PC-9 (cell line): ENCODE measurements around the gene ZRANB1. TPM values are rescaled to one million over a fixed set of nuclear protein-coding genes. Genes with fewer than 3 reads are reported as not detected.

ENCODE experiments used
- BruUV-seq: library from RNA; stranded (reverse); fragments of 400-500 nt; replicated peaks from 2 replicates; lab custom pipeline; 2021; lab: Mats Ljungman, UMichigan
- CTCF ChIA-PET: fragments of 300-600 bp; sonication (Branson Sonifier 250); formaldehyde crosslinking; loops from one replicate; lab custom pipeline; 2022; ENCODE audit warnings: antibody characterized with exemption; lab: Charles Lee
- POLR2A ChIA-PET: fragments of 300-600 bp; sonication (Branson Sonifier 250); formaldehyde crosslinking; loops from one replicate; lab custom pipeline; 2022; ENCODE audit warnings: antibody characterized with exemption; ENCODE audit not compliant: unreplicated experiment; lab: Charles Lee
- DNase-seq, 2 experiments: peaks; one replicate each; pipeline versions ENCODE4 v3.0.0 to v3.0.0-alpha.2; 2015 to 2022; ENCODE audit warnings: mixed read lengths in 1 of 2
- H2AFZ ChIP-seq: fragments of 200-600 bp; sonication (generic); 2 replicates; pipeline ENCODE4 v1.8.1; 2017; ENCODE audit warnings: antibody characterized with exemption
- H3F3A ChIP-seq: fragments of 200-600 bp; sonication (generic); 2 replicates; pipeline ENCODE4 v1.8.1; 2017; ENCODE audit warnings: antibody characterized with exemption, mild to moderate bottlenecking, low read depth; ENCODE audit not compliant: insufficient read depth
- H3K27ac ChIP-seq: fragments of 200-600 bp; sonication (generic); 2 replicates; pipeline ENCODE4 v1.6.1; 2016; ENCODE audit warnings: mixed run types
- H3K27me3 ChIP-seq: fragments of 200-600 bp; sonication (generic); 2 replicates; pipeline ENCODE4 v1.6.1; 2016; ENCODE audit warnings: low read depth, mixed run types; ENCODE audit not compliant: insufficient read depth
- H3K36me3 ChIP-seq: fragments of 200-600 bp; sonication (generic); 2 replicates; pipeline ENCODE4 v1.6.1; 2016; ENCODE audit warnings: low read depth, mixed run types
- H3K4me1 ChIP-seq: fragments of 200-600 bp; sonication (generic); replicated peaks from 2 replicates; pipeline ENCODE4 v1.6.1; 2016; ENCODE audit warnings: mixed run types; ENCODE audit not compliant: insufficient read depth
- H3K4me2 ChIP-seq: fragments of 200-600 bp; sonication (generic); 2 replicates; pipeline ENCODE4 v1.6.1; 2017; ENCODE audit warnings: mixed run types
- H3K4me3 ChIP-seq: fragments of 200-600 bp; sonication (generic); 2 replicates; pipeline ENCODE4 v1.6.1; 2016; ENCODE audit warnings: mixed run types
- H3K79me2 ChIP-seq: fragments of 200-600 bp; sonication (generic); 2 replicates; pipeline ENCODE4 v1.6.1; 2017; ENCODE audit warnings: low read depth, mixed run types
- H3K9me2 ChIP-seq: fragments of 200-600 bp; sonication (generic); 2 replicates; pipeline ENCODE4 v1.8.1; 2017; ENCODE audit warnings: mild to moderate bottlenecking; ENCODE audit not compliant: insufficient read depth
- H3K9me3 ChIP-seq: fragments of 200-600 bp; sonication (generic); 2 replicates; pipeline ENCODE4 v1.8.1; 2016; ENCODE audit warnings: low read depth; ENCODE audit not compliant: insufficient read depth
- H4K20me1 ChIP-seq: fragments of 200-600 bp; sonication (generic); 2 replicates; pipeline ENCODE4 v1.8.1; 2017; ENCODE audit not compliant: insufficient read depth
- CTCF ChIP-seq: fragments of 200-600 bp; sonication (generic); conservative IDR thresholded peaks from 2 replicates; pipeline ENCODE4 v1.6.1; 2017; ENCODE audit warnings: mixed run types, antibody characterized with exemption, mild to moderate bottlenecking, moderate library complexity
- EZH2 ChIP-seq: fragments of 200-600 bp; sonication (generic); IDR thresholded peaks from 2 replicates; pipeline ENCODE4 v1.8.0; 2017; ENCODE audit warnings: antibody characterized with exemption, low read depth
- intact Hi-C: fragments of 100-400 bp; cut with micrococcal nuclease; formaldehyde crosslinking; loops from one replicate; pipeline ENCODE4 v1.10.0; 2022; ENCODE audit not compliant: unreplicated experiment
- total RNA-seq: library from RNA; stranded (reverse); gene quantifications from 2 replicates; pipeline ENCODE4 v1.2.3, GENCODE V29; 2021

The ZRANB1 gene
- total RNA-seq, 1 experiment from 2014 or later, result 10.9 TPM

- H3K4me1 ChIP-seq, result no peaks in the 10 kb centered on the region
- H3K4me3 ChIP-seq, result no peak overlapping the region
- H3K27ac ChIP-seq, result no peak overlapping the region
- no peak overlapping the region for H2AFZ ChIP-seq
- ChIA-PET POLR2A (no interaction called here), CTCF (no interaction called here)
- no peak for TF ChIP-seq EZH2
- TF ChIP-seq CTCF, result no peak
- H3K9me2 ChIP-seq, result no peaks in the 10 kb centered on the region
- no peak overlapping the region for H3K4me2 ChIP-seq
- intact Hi-C loops, result no loop called here
- peaks cover 12% of the 10 kb centered on the region; the same call in 1 of the 2 replicates for H4K20me1 ChIP-seq
- H3K27me3 ChIP-seq, result no peaks in the 10 kb centered on the region
- H3K36me3 ChIP-seq, result no peaks in the 10 kb centered on the region
- no peaks in the 10 kb centered on the region; the same call in 1 of the 2 replicates for H3F3A ChIP-seq
- no peaks in the 10 kb centered on the region for H3K9me3 ChIP-seq
- H3K79me2 ChIP-seq, result no peaks in the 10 kb centered on the region
- DNase-seq, result no peak
- no TSS peak for BruUV-seq
Measured at GRCh38 chr10:124977161-124977560, 35.2 kb downstream of the ZRANB1 start.

- no TSS peak for BruUV-seq
- no peak for TF ChIP-seq EZH2
- no peak for TF ChIP-seq CTCF
- Histone ChIP-seq H3K4me1 (no peaks in the 10 kb centered on the region), H3K36me3 (no peaks in the 10 kb centered on the region), H3K9me2 (no peaks in the 10 kb centered on the region), H3K27me3 (no peaks in the 10 kb centered on the region), H3K9me3 (no peaks in the 10 kb centered on the region), H4K20me1 (peaks cover 12% of the 10 kb centered on the region; the same call in 1 of the 2 replicates), H3K79me2 (no peaks in the 10 kb centered on the region), H3K4me3 (no peak overlapping the region), H3F3A (no peaks in the 10 kb centered on the region; the same call in 1 of the 2 replicates), H3K4me2 (no peak overlapping the region), H2AFZ (no peak overlapping the region), H3K27ac (no peak overlapping the region)
- ChIA-PET POLR2A (interaction anchor here (0.6 kb wide), 1 partner anchor 210 kb away, joined by 13 read pairs; no protein-coding TSS in a partner anchor), CTCF (interaction anchor here (0.6 kb wide), 1 partner anchor 37 kb away, joined by 4 read pairs; no protein-coding TSS in a partner anchor)
- intact Hi-C loops, result no loop called here
- DNase-seq, result no peak
Measured at GRCh38 chr10:124977648-124978375, 35.9 kb downstream of the ZRANB1 start.

GRCh38 chr10:124978376-124978725 is 36.4 kb downstream of the ZRANB1 start:
- Histone ChIP-seq H3K36me3 (no peaks in the 10 kb centered on the region), H3K27me3 (no peaks in the 10 kb centered on the region), H3K79me2 (no peaks in the 10 kb centered on the region), H3K9me2 (no peaks in the 10 kb centered on the region), H3K4me3 (no peak overlapping the region), H2AFZ (no peak overlapping the region), H3K4me2 (no peak overlapping the region), H3K9me3 (no peaks in the 10 kb centered on the region), H4K20me1 (peaks cover 12% of the 10 kb centered on the region; the same call in 1 of the 2 replicates), H3K27ac (no peak overlapping the region), H3K4me1 (no peaks in the 10 kb centered on the region), H3F3A (no peaks in the 10 kb centered on the region; the same call in 1 of the 2 replicates)
- BruUV-seq, result no TSS peak
- TF ChIP-seq CTCF, result no peak
- no peak for TF ChIP-seq EZH2
- intact Hi-C loops, result no loop called here
- POLR2A ChIA-PET, result interaction anchor here (0.6 kb wide), 1 partner anchor 211 kb away, joined by 13 read pairs; no protein-coding TSS in a partner anchor
- no peak for DNase-seq
- CTCF ChIA-PET, result interaction anchor here (0.6 kb wide), 1 partner anchor 38 kb away, joined by 4 read pairs; no protein-coding TSS in a partner anchor
